CD4-positive, alpha-beta T cell (primary cell): ENCODE results near the gene MANF. TPM values are rescaled to one million over a fixed set of nuclear protein-coding genes. Genes with fewer than 3 reads are reported as not detected.
A peak's percentile ranks its signal among the peaks of the same experiment; 100 is the strongest.
"Not testable (repeated sequence)": the region's sequence is repeated elsewhere in the genome, so short reads cannot be mapped to it uniquely, and the experiment has no call there.

Source experiments
- ATAC-seq: fragments of 200-7000 bp; cut with Tn5 transposase; one replicate; pipeline ENCODE4 v1.10.0; 2022; ENCODE audit warnings: mild to moderate bottlenecking; ENCODE audit not compliant: poor library complexity
- CTCF ChIA-PET: fragments of 350-600 bp; sonication (Branson Sonifier 250); formaldehyde crosslinking; loops from one replicate; lab custom pipeline; 2021; ENCODE audit warnings: antibody characterized with exemption, inconsistent platforms; lab: Charles Lee
- POLR2A ChIA-PET: fragments of 350-600 bp; sonication (Branson Sonifier 250); formaldehyde crosslinking; loops from one replicate; lab custom pipeline; 2021; ENCODE audit warnings: antibody characterized with exemption, inconsistent platforms; lab: Charles Lee
- DNase-seq, 14 experiments: peaks; one replicate each; pipeline ENCODE4 v3.0.0-alpha.2; 2013 to 2020; ENCODE audit warnings: mixed read lengths in 2 of 14
- H3K27ac ChIP-seq, 2 donors: one replicate each; pipeline versions ENCODE4 v1.5.1 to v1.7.0; 2013; ENCODE audit warnings: low read length in 2 of 2, low read depth in 1 of 2, mild to moderate bottlenecking in 1 of 2
- H3K27me3 ChIP-seq, 2 experiments: 1 replicate in 1 of 2; 2 replicates in 1 of 2; pipeline versions ENCODE4 v1.6.1 to v1.7.0; 2013; ENCODE audit warnings: low read length in 2 of 2, control low read depth in 1 of 2, mild to moderate bottlenecking in 1 of 2, moderate library complexity in 1 of 2; ENCODE audit not compliant: insufficient read depth in 2 of 2, control insufficient read depth in 1 of 2
- H3K36me3 ChIP-seq: one replicate; pipeline ENCODE4 v1.6.1; 2013; ENCODE audit warnings: low read length, control low read depth; ENCODE audit not compliant: insufficient read depth
- H3K4me1 ChIP-seq: one replicate; pipeline ENCODE4 v1.6.1; 2013; ENCODE audit warnings: low read length, control low read depth; ENCODE audit not compliant: insufficient read depth
- H3K4me3 ChIP-seq: one replicate; pipeline ENCODE4 v1.5.1; 2013; ENCODE audit warnings: mild to moderate bottlenecking, low read length, moderate library complexity
- H3K9me3 ChIP-seq, 2 experiments: 1 replicate in 1 of 2; 2 replicates in 1 of 2; pipeline versions ENCODE4 v1.6.1 to v1.7.0; 2013; ENCODE audit warnings: low read length in 2 of 2, mild to moderate bottlenecking in 2 of 2, control low read depth in 1 of 2, moderate library complexity in 1 of 2; ENCODE audit not compliant: control insufficient read depth in 1 of 2, insufficient read depth in 1 of 2
- H3K27ac Mint-ChIP-seq: one replicate; pipeline ENCODE4 v1.8.0; 2020; ENCODE audit warnings: mixed read lengths
- H3K27me3 Mint-ChIP-seq: one replicate; pipeline ENCODE4 v1.8.0; 2021; ENCODE audit warnings: mixed read lengths
- H3K36me3 Mint-ChIP-seq: one replicate; pipeline ENCODE4 v1.8.0; 2021; ENCODE audit warnings: low read depth, mixed read lengths
- H3K4me1 Mint-ChIP-seq: one replicate; pipeline ENCODE4 v1.8.0; 2021; ENCODE audit warnings: low read depth, mixed read lengths
- H3K4me3 Mint-ChIP-seq: one replicate; pipeline ENCODE4 v1.8.0; 2020; ENCODE audit warnings: mild to moderate bottlenecking, mixed read lengths
- H3K9me3 Mint-ChIP-seq: one replicate; pipeline ENCODE4 v1.8.0; 2020; ENCODE audit warnings: mixed read lengths
- intact Hi-C, 2 experiments: fragments of 100-400 bp; cut with DNase I in 1 of 2; cut with micrococcal nuclease in 1 of 2; formaldehyde crosslinking; loops; one replicate each; pipeline versions ENCODE4 v1.15.1 to v1.9.0; 2023 to 2025; cut with DNase I, micrococcal nuclease
- total RNA-seq, 174 experiments: library from RNA in 2 of 174; stranded (reverse) in 2 of 174; gene quantifications; one replicate each; pipeline ENCODE4 v1.2.3 and lab custom pipeline; 2021 to 2026
- TF ChIP-seq, protein P1 (sequence below): fragments of 200-600 bp; IDR thresholded peaks from one replicate; pipeline ENCODE4 v1.8.0; 2022; ENCODE audit warnings: antibody characterized with exemption, mild to moderate bottlenecking

The MANF gene
- total RNA-seq, 2 experiments from 2014 or later: 26.4 to 30.2 TPM

DNA sequence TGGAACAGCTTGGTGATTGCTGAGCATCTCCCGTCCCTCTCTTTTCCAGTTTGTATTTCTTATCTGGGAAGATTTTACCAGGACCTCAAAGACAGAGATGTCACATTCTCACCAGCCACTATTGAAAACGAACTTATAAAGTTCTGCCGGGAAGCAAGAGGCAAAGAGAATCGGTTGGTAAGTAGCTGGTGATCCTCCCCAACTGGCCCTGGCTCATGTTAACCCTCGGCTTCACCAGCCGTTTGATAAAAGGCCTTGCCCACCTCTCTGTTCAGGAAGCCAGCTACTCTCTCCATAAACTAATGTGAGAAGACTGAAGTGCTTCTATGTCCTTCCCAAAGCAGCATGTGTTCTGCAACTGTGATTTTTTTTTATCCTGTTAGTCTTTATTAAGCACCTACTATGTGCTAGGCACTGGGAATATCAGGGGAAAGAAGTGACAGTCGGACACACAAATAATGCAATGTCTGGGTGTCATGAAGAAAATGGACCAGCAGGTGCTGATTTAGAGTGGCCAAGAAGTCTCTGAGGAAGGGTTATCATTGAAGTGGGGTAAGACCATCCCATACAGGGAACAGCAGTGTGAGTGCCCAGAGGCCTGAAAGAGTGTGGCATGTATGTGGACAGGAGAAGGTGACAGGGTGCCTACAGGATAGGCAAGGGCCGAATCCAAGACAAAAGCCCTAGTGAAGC lies 1.2 kb downstream of the MANF start:
- ChIA-PET CTCF (interaction anchor here (4.9 kb wide), 1 partner anchor 771 kb away, joined by 19 read pairs; the partner anchor contains the start of gene MAPKAPK3), POLR2A (interaction anchor here (1.1 to 3.9 kb wide), 12 partner anchors 8 to 1036 kb away, joined by 3 to 29 read pairs (median 11); partner anchors contain the start of genes CYB561D2, DCAF1, HEMK1 and MAPKAPK3)
- no peaks in the 10 kb centered on the region for H3K9me3 Mint-ChIP-seq
- H3K9me3 ChIP-seq: no peaks in the 10 kb centered on the region
- H3K27ac ChIP-seq: peak overlapping the region; percentile 73 to 77
- peaks cover 63% of the 10 kb centered on the region for H3K4me1 Mint-ChIP-seq
- H3K27me3 Mint-ChIP-seq: no peaks in the 10 kb centered on the region
- TF ChIP-seq, protein P1, sequence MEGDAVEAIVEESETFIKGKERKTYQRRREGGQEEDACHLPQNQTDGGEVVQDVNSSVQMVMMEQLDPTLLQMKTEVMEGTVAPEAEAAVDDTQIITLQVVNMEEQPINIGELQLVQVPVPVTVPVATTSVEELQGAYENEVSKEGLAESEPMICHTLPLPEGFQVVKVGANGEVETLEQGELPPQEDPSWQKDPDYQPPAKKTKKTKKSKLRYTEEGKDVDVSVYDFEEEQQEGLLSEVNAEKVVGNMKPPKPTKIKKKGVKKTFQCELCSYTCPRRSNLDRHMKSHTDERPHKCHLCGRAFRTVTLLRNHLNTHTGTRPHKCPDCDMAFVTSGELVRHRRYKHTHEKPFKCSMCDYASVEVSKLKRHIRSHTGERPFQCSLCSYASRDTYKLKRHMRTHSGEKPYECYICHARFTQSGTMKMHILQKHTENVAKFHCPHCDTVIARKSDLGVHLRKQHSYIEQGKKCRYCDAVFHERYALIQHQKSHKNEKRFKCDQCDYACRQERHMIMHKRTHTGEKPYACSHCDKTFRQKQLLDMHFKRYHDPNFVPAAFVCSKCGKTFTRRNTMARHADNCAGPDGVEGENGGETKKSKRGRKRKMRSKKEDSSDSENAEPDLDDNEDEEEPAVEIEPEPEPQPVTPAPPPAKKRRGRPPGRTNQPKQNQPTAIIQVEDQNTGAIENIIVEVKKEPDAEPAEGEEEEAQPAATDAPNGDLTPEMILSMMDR: no peak
- peak overlapping the region; percentile 99 for H3K27ac Mint-ChIP-seq
- ATAC-seq: no peak
- peaks cover 26% of the 10 kb centered on the region for H3K36me3 ChIP-seq
- peak in 1 of 14 experiments; percentile 15 for DNase-seq
- intact Hi-C loops: loop anchor here (5.0 to 10.0 kb wide), 7 partner anchors 286 to 1019 kb away; partner anchors contain the start of genes C3orf18 (in 1 of the 2), HEMK1 (in 1 of the 2), MAPKAPK3 (in 1 of the 2) and PARP3 (in 1 of the 2)
- H3K27me3 ChIP-seq: no peaks in the 10 kb centered on the region
- peaks cover 57% of the 10 kb centered on the region for H3K4me1 ChIP-seq
- peaks cover 48% of the 10 kb centered on the region for H3K36me3 Mint-ChIP-seq
- H3K4me3 Mint-ChIP-seq: peak overlapping the region; percentile 99
- peak overlapping the region; percentile 99 for H3K4me3 ChIP-seq

DNA sequence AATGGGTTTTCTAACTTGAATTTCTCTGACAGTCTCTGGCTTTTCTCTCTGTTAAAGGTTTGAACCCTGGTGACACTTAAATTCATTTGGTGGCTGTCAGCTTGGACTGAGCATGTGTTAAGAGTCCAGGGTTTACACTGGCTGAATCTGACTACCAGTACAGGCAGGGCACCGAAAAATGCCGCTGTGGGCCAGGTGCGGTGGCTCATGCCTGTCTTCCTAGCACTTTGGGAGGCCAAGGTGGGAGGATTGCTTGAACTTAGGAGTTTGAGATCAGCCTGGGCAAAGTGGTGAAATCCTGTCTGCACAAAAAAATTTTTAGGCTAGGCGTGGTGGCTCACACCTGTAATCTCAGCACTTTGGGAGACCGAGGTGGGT lies 1.8 kb downstream of the MANF start:
- intact Hi-C loops: loop anchor here (5.0 to 10.0 kb wide), 7 partner anchors 285 to 1020 kb away; partner anchors contain the start of genes C3orf18 (in 1 of the 2), HEMK1 (in 1 of the 2), MAPKAPK3 (in 1 of the 2) and PARP3 (in 1 of the 2)
- Histone ChIP-seq H3K9me3 (no peaks in the 10 kb centered on the region), H3K36me3 (peaks cover 26% of the 10 kb centered on the region), H3K4me1 (peaks cover 60% of the 10 kb centered on the region), H3K27ac (no peak overlapping the region), H3K27me3 (no peaks in the 10 kb centered on the region), H3K4me3 (no peak overlapping the region)
- peak in 1 of 14 experiments; percentile 21 for DNase-seq
- no peak for ATAC-seq
- Mint-ChIP-seq H3K27me3 (no peaks in the 10 kb centered on the region), H3K4me3 (peak overlapping the region; percentile 99), H3K36me3 (peaks cover 48% of the 10 kb centered on the region), H3K27ac (peak overlapping the region; percentile 99), H3K4me1 (peaks cover 63% of the 10 kb centered on the region), H3K9me3 (no peaks in the 10 kb centered on the region)
- ChIA-PET CTCF (interaction anchor here (1.2 to 4.9 kb wide), 2 partner anchors 415 to 771 kb away, joined by 3 to 19 read pairs; partner anchors contain the start of gene MAPKAPK3), POLR2A (interaction anchor here (3.9 kb wide), 1 partner anchor 817 kb away, joined by 27 read pairs; the partner anchor contains the start of gene HEMK1)
- TF ChIP-seq, protein P1: no peak

DNA sequence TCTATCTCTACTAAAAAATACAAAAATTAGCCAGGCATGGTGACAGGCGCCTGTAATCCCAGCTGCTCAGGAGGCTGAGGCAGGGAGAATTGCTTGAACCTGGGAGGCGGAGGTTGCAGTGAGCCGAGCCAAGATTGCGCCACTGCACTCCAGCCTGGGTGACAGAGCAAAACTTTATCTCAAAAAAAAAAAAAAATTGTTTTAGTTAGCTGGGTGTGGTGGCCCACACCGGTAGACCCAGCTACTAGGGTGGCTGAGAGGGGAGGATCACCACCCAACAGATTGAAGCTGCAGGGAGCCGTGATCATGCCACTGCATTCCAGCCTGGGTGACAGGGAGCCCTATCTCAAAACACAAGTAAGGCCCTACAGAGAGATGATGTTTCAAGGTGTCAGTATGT lies 2.2 kb downstream of the MANF start:
- Histone ChIP-seq H3K4me1 (peaks cover 65% of the 10 kb centered on the region), H3K36me3 (peaks cover 27% of the 10 kb centered on the region)
- not testable (repeated sequence) for H3K9me3 ChIP-seq, H3K27me3 ChIP-seq, H3K4me3 ChIP-seq, H3K27ac ChIP-seq, ATAC-seq, H3K9me3 Mint-ChIP-seq, H3K27me3 Mint-ChIP-seq
- peaks cover 63% of the 10 kb centered on the region for H3K4me1 Mint-ChIP-seq
- peak overlapping the region; percentile 99 for H3K4me3 Mint-ChIP-seq
- peak overlapping the region; percentile 99 for H3K27ac Mint-ChIP-seq
- peaks cover 48% of the 10 kb centered on the region for H3K36me3 Mint-ChIP-seq
- CTCF ChIA-PET: interaction anchor here (1.2 kb wide), 1 partner anchor 415 kb away, joined by 3 read pairs; no protein-coding TSS in a partner anchor
- DNase-seq: peak in 1 of 14 experiments; percentile 8
- POLR2A ChIA-PET: interaction anchor here (3.9 kb wide), 1 partner anchor 818 kb away, joined by 27 read pairs; the partner anchor contains the start of gene HEMK1
- intact Hi-C loops: loop anchor here (5.0 to 10.0 kb wide), 7 partner anchors 285 to 1020 kb away; partner anchors contain the start of genes C3orf18 (in 1 of the 2), HEMK1 (in 1 of the 2), MAPKAPK3 (in 1 of the 2) and PARP3 (in 1 of the 2)
